Kidney (tissue), 14 donors: ENCODE results near the gene MYO19. TPM values are rescaled to one million over a fixed set of nuclear protein-coding genes. Genes with fewer than 3 reads are reported as not detected.

Source experiments
- DNase-seq, 5 donors: peaks; one replicate each; pipeline ENCODE4 v3.0.0-alpha.2; 2013 to 2020
- FAIRE-seq: peaks from 2 replicates; lab custom pipeline; 2012; peaks lifted over from hg19 to GRCh38; lab: Jason Lieb, UNC
- H3K27ac ChIP-seq, 2 donors: one replicate each; pipeline ENCODE4 v1.7.0; 2013; ENCODE audit warnings: low read depth in 2 of 2, low read length in 2 of 2, inconsistent platforms in 1 of 2
- H3K27me3 ChIP-seq: one replicate; pipeline ENCODE4 v1.7.1; 2013; ENCODE audit warnings: low read length, inconsistent platforms; ENCODE audit not compliant: control insufficient read depth, insufficient read depth
- H3K36me3 ChIP-seq, 3 donors: one replicate each; pipeline versions ENCODE4 v1.7.0 to v1.7.1; 2013; ENCODE audit warnings: low read length in 3 of 3, control low read depth in 1 of 3, inconsistent platforms in 1 of 3; ENCODE audit not compliant: insufficient read depth in 3 of 3, control insufficient read depth in 2 of 3
- H3K4me1 ChIP-seq, 3 donors: one replicate each; pipeline versions ENCODE4 v1.7.0 to v1.7.1; 2013; ENCODE audit warnings: low read length in 3 of 3, inconsistent platforms in 1 of 3, low read depth in 1 of 3; ENCODE audit not compliant: control insufficient read depth in 2 of 3, insufficient read depth in 2 of 3
- H3K4me3 ChIP-seq, 3 donors: one replicate each; pipeline versions ENCODE4 v1.7.0 to v1.8.1; 2013; ENCODE audit warnings: low read length in 3 of 3, control low read depth in 1 of 3, inconsistent platforms in 1 of 3
- H3K9ac ChIP-seq, 3 donors: one replicate each; pipeline versions ENCODE4 v1.7.0 to v1.7.1; 2013; ENCODE audit warnings: low read length in 3 of 3, control low read depth in 1 of 3, inconsistent platforms in 1 of 3
- H3K9me3 ChIP-seq, 3 donors: one replicate each; pipeline versions ENCODE4 v1.7.0 to v1.7.1; 2013; ENCODE audit warnings: low read length in 3 of 3, control low read depth in 1 of 3, inconsistent platforms in 1 of 3; ENCODE audit not compliant: control insufficient read depth in 2 of 3, insufficient read depth in 1 of 3
- intact Hi-C: fragments of 100-400 bp; cut with DNase I; formaldehyde crosslinking; loops from one replicate; pipeline ENCODE4 v1.11.1; 2022
- polyA plus RNA-seq: library from polyadenylated mRNA; stranded (reverse); fragments of 350-450 nt; fragmentation: Illumina TruSeq; extraction: RNeasy Lipid Tissue Mini Kit (QIAGEN cat#74804); gene quantifications from one replicate; pipeline ENCODE4 v1.2.3, GENCODE V29; 2014; ENCODE audit warnings: low read depth, low replicate concordance; ENCODE audit not compliant: insufficient read depth
- total RNA-seq: library from RNA; stranded (reverse); fragmentation: NEBNext Ultra II Directional; extraction: Animal tissue kit (Norgen Biotek cat#: 25700); gene quantifications from one replicate; pipeline ENCODE4 v1.2.1, GENCODE V29; 2021
- TF ChIP-seq, protein P1 (sequence below): IDR thresholded peaks from 3 replicates; pipeline ENCODE4 v1.5.1; 2012; ENCODE audit warnings: mild to moderate bottlenecking, moderate library complexity, borderline replicate concordance; ENCODE audit not compliant: insufficient read depth; ENCODE audit errors: extremely low read depth
- donor health status: control.
- donor health status: control.
- donor health status: control.
- donor health status: control.
- donor health status: control.
- donor health status: DM: yes; HTN: yes; CAD: no.
- donor health status: Normal renal cell carcinoma (clear cell type).

Gene MYO19
- total and polyA plus RNA-seq, 2 donors from 2014 or later = 28.9 to 74.7 TPM

GRCh38 chr17:36576793-36577192, 42.1 kb upstream of the MYO19 start:
- Histone ChIP-seq H3K27ac (no peak overlapping the region), H3K9ac (no peak overlapping the region), H3K9me3 (no peaks in the 10 kb centered on the region), H3K4me1 (no peaks in the 10 kb centered on the region), H3K27me3 (no peaks in the 10 kb centered on the region), H3K36me3 (peaks cover 8 to 25% (median 24%) of the 10 kb centered on the region in 3 donors), H3K4me3 (no peak overlapping the region)
- FAIRE-seq (no peak), DNase-seq (no peak)
- intact Hi-C loops = no loop called here
- TF ChIP-seq, protein P1, sequence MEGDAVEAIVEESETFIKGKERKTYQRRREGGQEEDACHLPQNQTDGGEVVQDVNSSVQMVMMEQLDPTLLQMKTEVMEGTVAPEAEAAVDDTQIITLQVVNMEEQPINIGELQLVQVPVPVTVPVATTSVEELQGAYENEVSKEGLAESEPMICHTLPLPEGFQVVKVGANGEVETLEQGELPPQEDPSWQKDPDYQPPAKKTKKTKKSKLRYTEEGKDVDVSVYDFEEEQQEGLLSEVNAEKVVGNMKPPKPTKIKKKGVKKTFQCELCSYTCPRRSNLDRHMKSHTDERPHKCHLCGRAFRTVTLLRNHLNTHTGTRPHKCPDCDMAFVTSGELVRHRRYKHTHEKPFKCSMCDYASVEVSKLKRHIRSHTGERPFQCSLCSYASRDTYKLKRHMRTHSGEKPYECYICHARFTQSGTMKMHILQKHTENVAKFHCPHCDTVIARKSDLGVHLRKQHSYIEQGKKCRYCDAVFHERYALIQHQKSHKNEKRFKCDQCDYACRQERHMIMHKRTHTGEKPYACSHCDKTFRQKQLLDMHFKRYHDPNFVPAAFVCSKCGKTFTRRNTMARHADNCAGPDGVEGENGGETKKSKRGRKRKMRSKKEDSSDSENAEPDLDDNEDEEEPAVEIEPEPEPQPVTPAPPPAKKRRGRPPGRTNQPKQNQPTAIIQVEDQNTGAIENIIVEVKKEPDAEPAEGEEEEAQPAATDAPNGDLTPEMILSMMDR = no peak

GRCh38 chr17:36575028-36575427, 40.4 kb upstream of the MYO19 start:
- no peaks in the 10 kb centered on the region for H3K4me1 ChIP-seq
- peaks cover 6 to 23% (median 20%) of the 10 kb centered on the region in 3 donors for H3K36me3 ChIP-seq
- H3K27ac ChIP-seq = no peak overlapping the region
- no peak overlapping the region for H3K9ac ChIP-seq
- FAIRE-seq = no peak
- no peaks in the 10 kb centered on the region for H3K9me3 ChIP-seq
- intact Hi-C loops = no loop called here
- H3K4me3 ChIP-seq = no peak overlapping the region
- TF ChIP-seq, protein P1 = no peak
- H3K27me3 ChIP-seq = no peaks in the 10 kb centered on the region
- DNase-seq = no peak

- FAIRE-seq (no peak), DNase-seq (no peak)
- TF ChIP-seq, protein P1 = no peak
- Histone ChIP-seq H3K9ac (no peak overlapping the region), H3K4me1 (peaks cover 0 to 5% (median 3%) of the 10 kb centered on the region in 3 donors), H3K36me3 (peaks cover 4 to 38% (median 9%) of the 10 kb centered on the region in 3 donors), H3K9me3 (no peaks in the 10 kb centered on the region), H3K4me3 (no peak overlapping the region), H3K27ac (no peak overlapping the region), H3K27me3 (no peaks in the 10 kb centered on the region)
- intact Hi-C loops = no loop called here
Observed at GRCh38 chr17:36566081-36566480, 31.4 kb upstream of the MYO19 start.

DNA sequence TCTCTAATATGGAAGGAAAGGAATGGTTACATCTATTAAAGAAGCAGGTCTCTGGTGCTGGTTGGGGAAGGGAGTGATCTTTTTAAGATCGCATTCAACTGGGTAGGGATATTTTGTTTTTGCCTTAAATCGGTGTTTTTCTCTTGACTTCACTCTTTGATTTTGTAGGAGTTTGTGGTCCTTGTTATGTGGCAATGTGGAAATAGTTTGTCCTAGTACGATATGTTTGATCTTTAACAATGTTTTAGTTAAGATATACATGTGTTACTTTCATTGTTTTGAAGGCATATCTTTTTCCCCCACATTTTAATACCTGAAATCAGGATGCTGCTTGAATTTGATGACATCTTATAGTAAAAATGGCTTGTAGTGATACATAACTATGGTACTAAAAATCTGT, 18.8 kb upstream of the MYO19 start:
- intact Hi-C loops = no loop called here
- H3K4me3 ChIP-seq = no peak overlapping the region
- H3K27me3 ChIP-seq = no peaks in the 10 kb centered on the region
- FAIRE-seq (no peak), DNase-seq (no peak)
- H3K27ac ChIP-seq = no peak overlapping the region
- TF ChIP-seq, protein P1 = no peak
- H3K4me1 ChIP-seq = peaks cover 0 to 5% (median 0%) of the 10 kb centered on the region in 3 donors
- H3K9me3 ChIP-seq = no peaks in the 10 kb centered on the region
- no peak overlapping the region for H3K9ac ChIP-seq
- H3K36me3 ChIP-seq = peaks cover 2 to 25% (median 12%) of the 10 kb centered on the region in 3 donors
